Measurements from ENCODE around the gene SLC6A2. TPM values are rescaled to one million over a fixed set of nuclear protein-coding genes. Genes with fewer than 3 reads are reported as not detected.

Gene SLC6A2
- total RNA-seq, 1 donor from 2014 or later, result not detected

- no peaks in the 10 kb centered on the region for H3K9me3 Mint-ChIP-seq
- H3K27me3 ChIP-seq, result no peaks in the 10 kb centered on the region
- H3K36me3 Mint-ChIP-seq, result no peaks in the 10 kb centered on the region
- no peaks in the 10 kb centered on the region for H3K79me2 ChIP-seq (ENCODE audit: low read depth)
- H3K27ac Mint-ChIP-seq, result no peak overlapping the region
- H3K27ac ChIP-seq, result no peak overlapping the region
- no peak overlapping the region for H3K4me3 Mint-ChIP-seq
- no peaks in the 10 kb centered on the region for H3K9me3 ChIP-seq (ENCODE audit: low read depth)
- H2AFZ ChIP-seq (replicated peaks), result no peak overlapping the region
- H3K4me1 Mint-ChIP-seq, result no peaks in the 10 kb centered on the region
- no peak overlapping the region for H3K4me2 ChIP-seq
- no peaks in the 10 kb centered on the region for H3K36me3 ChIP-seq
- no peak overlapping the region for H3K9ac ChIP-seq
- no peaks in the 10 kb centered on the region for H3K4me1 ChIP-seq
- no peak for DNase-seq (ENCODE audit: low spot score)
- no peaks in the 10 kb centered on the region for H3K27me3 Mint-ChIP-seq (ENCODE audit: insufficient read depth, low read depth)
- no peak overlapping the region for H3K4me3 ChIP-seq
- H4K20me1 ChIP-seq (ENCODE audit: low read depth), result no peaks in the 10 kb centered on the region
- no peaks in the 10 kb centered on the region for H3F3A ChIP-seq (ENCODE audit: low read depth)
- TF ChIP-seq EZH2phosphoT487 (IDR thresholded peaks at IDR 0.05) (no peak), EZH2 (IDR thresholded peaks at IDR 0.05) (no peak)
- TF ChIP-seq, protein P1, sequence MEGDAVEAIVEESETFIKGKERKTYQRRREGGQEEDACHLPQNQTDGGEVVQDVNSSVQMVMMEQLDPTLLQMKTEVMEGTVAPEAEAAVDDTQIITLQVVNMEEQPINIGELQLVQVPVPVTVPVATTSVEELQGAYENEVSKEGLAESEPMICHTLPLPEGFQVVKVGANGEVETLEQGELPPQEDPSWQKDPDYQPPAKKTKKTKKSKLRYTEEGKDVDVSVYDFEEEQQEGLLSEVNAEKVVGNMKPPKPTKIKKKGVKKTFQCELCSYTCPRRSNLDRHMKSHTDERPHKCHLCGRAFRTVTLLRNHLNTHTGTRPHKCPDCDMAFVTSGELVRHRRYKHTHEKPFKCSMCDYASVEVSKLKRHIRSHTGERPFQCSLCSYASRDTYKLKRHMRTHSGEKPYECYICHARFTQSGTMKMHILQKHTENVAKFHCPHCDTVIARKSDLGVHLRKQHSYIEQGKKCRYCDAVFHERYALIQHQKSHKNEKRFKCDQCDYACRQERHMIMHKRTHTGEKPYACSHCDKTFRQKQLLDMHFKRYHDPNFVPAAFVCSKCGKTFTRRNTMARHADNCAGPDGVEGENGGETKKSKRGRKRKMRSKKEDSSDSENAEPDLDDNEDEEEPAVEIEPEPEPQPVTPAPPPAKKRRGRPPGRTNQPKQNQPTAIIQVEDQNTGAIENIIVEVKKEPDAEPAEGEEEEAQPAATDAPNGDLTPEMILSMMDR (IDR thresholded peaks at IDR 0.05), result no peak
These were observed 81.5 kb downstream of the SLC6A2 start for GRCh38 chr16:55737318-55737717.

GRCh38 chr16:55737966-55738365, 82.2 kb downstream of the SLC6A2 start:
- no peaks in the 10 kb centered on the region for H3K4me1 Mint-ChIP-seq
- Histone ChIP-seq H3K36me3 (no peaks in the 10 kb centered on the region), H3K4me1 (no peaks in the 10 kb centered on the region), H3K4me3 (no peak overlapping the region), H3K27ac (no peak overlapping the region), H2AFZ (replicated peaks) (no peak overlapping the region), H3K79me2 (ENCODE audit: low read depth) (no peaks in the 10 kb centered on the region), H3K9ac (no peak overlapping the region), H3K27me3 (no peaks in the 10 kb centered on the region), H3K9me3 (ENCODE audit: low read depth) (no peaks in the 10 kb centered on the region), H3K4me2 (no peak overlapping the region), H4K20me1 (ENCODE audit: low read depth) (no peaks in the 10 kb centered on the region), H3F3A (ENCODE audit: low read depth) (no peaks in the 10 kb centered on the region)
- no peaks in the 10 kb centered on the region for H3K36me3 Mint-ChIP-seq
- DNase-seq (ENCODE audit: low spot score), result no peak
- TF ChIP-seq, protein P1 (IDR thresholded peaks at IDR 0.05), result no peak
- TF ChIP-seq EZH2phosphoT487 (IDR thresholded peaks at IDR 0.05), result no peak
- no peak for TF ChIP-seq EZH2 (IDR thresholded peaks at IDR 0.05)
- no peak overlapping the region for H3K27ac Mint-ChIP-seq
- H3K9me3 Mint-ChIP-seq, result no peaks in the 10 kb centered on the region
- H3K4me3 Mint-ChIP-seq, result no peak overlapping the region
- H3K27me3 Mint-ChIP-seq (ENCODE audit: insufficient read depth, low read depth), result no peaks in the 10 kb centered on the region

- H3K27me3 ChIP-seq, result peaks cover 5% of the 10 kb centered on the region
- no peak overlapping the region for H3K4me2 ChIP-seq
- no peaks in the 10 kb centered on the region for H3K4me1 ChIP-seq
- no peaks in the 10 kb centered on the region for H3K9me3 ChIP-seq (ENCODE audit: low read depth)
- DNase-seq (ENCODE audit: low spot score), result no peak
- no peaks in the 10 kb centered on the region for H3K9me3 Mint-ChIP-seq
- H3K79me2 ChIP-seq (ENCODE audit: low read depth), result no peaks in the 10 kb centered on the region
- H3K27me3 Mint-ChIP-seq (ENCODE audit: insufficient read depth, low read depth), result peaks cover 6% of the 10 kb centered on the region
- no peak overlapping the region for H3K9ac ChIP-seq
- H4K20me1 ChIP-seq (ENCODE audit: low read depth), result no peaks in the 10 kb centered on the region
- H3K36me3 ChIP-seq, result no peaks in the 10 kb centered on the region
- TF ChIP-seq EZH2 (IDR thresholded peaks at IDR 0.05) (no peak), EZH2phosphoT487 (IDR thresholded peaks at IDR 0.05) (no peak)
- TF ChIP-seq, protein P1 (IDR thresholded peaks at IDR 0.05), result no peak
- H3K27ac Mint-ChIP-seq, result no peak overlapping the region
- no peak overlapping the region for H3K4me3 Mint-ChIP-seq
- no peak overlapping the region for H2AFZ ChIP-seq (replicated peaks)
- no peak overlapping the region for H3K27ac ChIP-seq
- no peak overlapping the region for H3K4me3 ChIP-seq
- H3K36me3 Mint-ChIP-seq, result no peaks in the 10 kb centered on the region
- no peaks in the 10 kb centered on the region for H3F3A ChIP-seq (ENCODE audit: low read depth)
- no peaks in the 10 kb centered on the region for H3K4me1 Mint-ChIP-seq
These were observed 90.3 kb downstream of the SLC6A2 start for GRCh38 chr16:55746081-55746480.

Measured in neural progenitor cell (in vitro differentiated cells).